HepG2 (cell line): Measurements from ENCODE around the gene MTHFD1.

Source experiments
- ADNP ChIP-seq: sonication (generic); formaldehyde crosslinking; IDR thresholded peaks from 2 replicates; pipeline ENCODE4 v1.4.0; 2020; ENCODE audit warnings: missing genetic modification reagents
- EZH2 ChIP-seq: conservative IDR thresholded peaks from 2 replicates; pipeline ENCODE4 v1.6.1; 2012; ENCODE audit warnings: mild to moderate bottlenecking, low read depth, low read length, moderate library complexity
- ZNF776 ChIP-seq: sonication (generic); formaldehyde crosslinking; IDR thresholded peaks from 2 replicates; pipeline ENCODE4 v1.4.0; 2020; ENCODE audit warnings: mild to moderate bottlenecking, missing genetic modification reagents

DNA sequence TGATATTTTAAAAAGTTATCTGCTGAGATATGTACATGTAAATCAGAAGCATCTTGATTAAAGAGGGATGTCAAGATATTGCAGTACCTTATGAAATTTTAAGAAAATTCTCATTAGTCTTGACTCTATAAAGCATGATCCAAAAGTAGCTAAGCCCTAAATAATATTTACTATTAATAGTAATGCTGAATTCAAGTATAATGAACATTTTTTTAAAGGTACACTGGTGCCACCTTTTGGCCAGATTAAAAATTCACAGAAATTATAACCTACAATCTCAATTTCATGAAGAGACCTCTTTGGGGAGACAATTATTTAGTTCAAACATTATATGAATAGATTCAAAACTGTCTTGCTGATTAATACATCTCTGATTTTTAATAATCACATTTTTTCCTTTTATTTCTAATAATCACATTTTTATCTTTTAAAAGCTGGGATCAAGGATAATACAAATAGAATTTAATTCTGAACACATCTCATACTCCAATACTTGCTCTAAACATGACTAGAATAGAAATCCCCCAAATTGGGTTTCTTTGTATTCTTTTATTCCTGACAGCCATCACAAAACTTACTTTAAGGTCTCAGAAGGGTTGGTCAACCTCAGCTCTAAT is 90.6 kb downstream of the MTHFD1 start:
- TF ChIP-seq ZNF776 (CRISPR knock-in tag) = no peak
- TF ChIP-seq EZH2 = no peak
- TF ChIP-seq ADNP = no peak
